ENCODE results near the gene MGAT2. TPM values are rescaled to one million over a fixed set of nuclear protein-coding genes. Genes with fewer than 3 reads are reported as not detected.

The MGAT2 gene
- total and polyA plus RNA-seq, 2 donors from 2014 or later, result 11.9 to 31.8 TPM

- Histone ChIP-seq H3K4me3 (ENCODE audit: low read length in 3 of 3) (peak overlapping the region; percentile 80 to 98 (median 93)), H3K27ac (ENCODE audit: low read depth in 2 of 2, low read length in 2 of 2) (peak overlapping the region; percentile 99), H3K27me3 (ENCODE audit: control insufficient read depth, insufficient read depth, low read length) (no peaks in the 10 kb centered on the region), H3K9ac (ENCODE audit: low read length in 3 of 3) (peak overlapping the region; percentile 89 to 93 (median 90)), H3K4me1 (ENCODE audit: control insufficient read depth in 2 of 3, insufficient read depth in 2 of 3, low read depth in 1 of 3, low read length in 3 of 3) (peaks cover 0 to 15% (median 2%) of the 10 kb centered on the region in 3 donors), H3K36me3 (ENCODE audit: control insufficient read depth in 2 of 3, insufficient read depth in 3 of 3, low read length in 3 of 3) (peaks cover 0 to 2% (median 0%) of the 10 kb centered on the region in 3 donors), H3K9me3 (ENCODE audit: control insufficient read depth in 2 of 3, insufficient read depth in 1 of 3, low read length in 3 of 3) (no peaks in the 10 kb centered on the region)
- intact Hi-C loops (cut with DNase I), result no loop called here
- peak; percentile 97 to 98 (median 98) for DNase-seq
- no peak for FAIRE-seq
- TF ChIP-seq CTCF (IDR thresholded peaks at IDR 0.05; ENCODE audit: borderline replicate concordance, extremely low read depth, insufficient read depth), result peak; percentile 85
Measured at GRCh38 chr14:49633640-49634546, 13.3 kb downstream of the MGAT2 start.

- peaks cover 0 to 2% (median 0%) of the 10 kb centered on the region in 3 donors for H3K36me3 ChIP-seq (ENCODE audit: control insufficient read depth in 2 of 3, insufficient read depth in 3 of 3, low read length in 3 of 3)
- H3K27ac ChIP-seq (ENCODE audit: low read depth in 2 of 2, low read length in 2 of 2), result peak within 1 kb of the TSS; percentile 99
- peak within 1 kb of the TSS; percentile 67 to 98 (median 78) for H3K4me3 ChIP-seq (ENCODE audit: low read length in 3 of 3)
- TF ChIP-seq CTCF (IDR thresholded peaks at IDR 0.05; ENCODE audit: borderline replicate concordance, extremely low read depth, insufficient read depth), result no peak
- peaks cover 0 to 15% (median 2%) of the 10 kb centered on the region in 3 donors for H3K4me1 ChIP-seq (ENCODE audit: control insufficient read depth in 2 of 3, insufficient read depth in 2 of 3, low read depth in 1 of 3, low read length in 3 of 3)
- no peaks in the 10 kb centered on the region for H3K27me3 ChIP-seq (ENCODE audit: control insufficient read depth, insufficient read depth, low read length)
- FAIRE-seq (no peak), DNase-seq (peak; percentile 87 to 94 (median 89))
- intact Hi-C loops (cut with DNase I), result no loop called here
- H3K9ac ChIP-seq (ENCODE audit: low read length in 3 of 3), result peak within 1 kb of the TSS; percentile 60 to 89 (median 69)
- no peaks in the 10 kb centered on the region for H3K9me3 ChIP-seq (ENCODE audit: control insufficient read depth in 2 of 3, insufficient read depth in 1 of 3, low read length in 3 of 3)
Measured at GRCh38 chr14:49634547-49635334, 14.1 kb downstream of the MGAT2 start, which contains the start of gene DNAAF2. Gene DNAAF2, minus strand, starts transcription at chr14:49635244. Its CDS starts 95 bp downstream, at chr14:49635149.

- peaks cover 0 to 2% (median 0%) of the 10 kb centered on the region in 3 donors for H3K36me3 ChIP-seq (ENCODE audit: control insufficient read depth in 2 of 3, insufficient read depth in 3 of 3, low read length in 3 of 3)
- no peak for FAIRE-seq
- H3K4me3 ChIP-seq (ENCODE audit: low read length in 3 of 3), result no peak overlapping the region
- peaks cover 0 to 29% (median 13%) of the 10 kb centered on the region in 3 donors for H3K4me1 ChIP-seq (ENCODE audit: control insufficient read depth in 2 of 3, insufficient read depth in 2 of 3, low read depth in 1 of 3, low read length in 3 of 3)
- no peaks in the 10 kb centered on the region for H3K9me3 ChIP-seq (ENCODE audit: control insufficient read depth in 2 of 3, insufficient read depth in 1 of 3, low read length in 3 of 3)
- DNase-seq, result no peak
- no peak overlapping the region for H3K9ac ChIP-seq (ENCODE audit: low read length in 3 of 3)
- intact Hi-C loops (cut with DNase I), result no loop called here
- H3K27me3 ChIP-seq (ENCODE audit: control insufficient read depth, insufficient read depth, low read length), result no peaks in the 10 kb centered on the region
- no peak overlapping the region for H3K27ac ChIP-seq (ENCODE audit: low read depth in 2 of 2, low read length in 2 of 2)
- TF ChIP-seq CTCF (IDR thresholded peaks at IDR 0.05; ENCODE audit: borderline replicate concordance, extremely low read depth, insufficient read depth), result no peak
Measured at GRCh38 chr14:49636866-49637265, 16.3 kb downstream of the MGAT2 start.
